GM13977 (cell line): ENCODE results near the gene PTGER2.

Experiments used
- DNase-seq: peaks from one replicate; pipeline ENCODE4 v3.0.0; 2012; ENCODE audit warnings: low spot score
- CTCF ChIP-seq: IDR thresholded peaks from 2 replicates; pipeline ENCODE4 v1.5.1; 2012; ENCODE audit warnings: mild to moderate bottlenecking, control low read depth; ENCODE audit not compliant: insufficient read depth; ENCODE audit errors: extremely low read depth, missing control alignments
- in situ Hi-C: fragments of 300-500 bp; cut with MboI; formaldehyde crosslinking; loops from one replicate; pipeline ENCODE4 v1.12.0; 2022; ENCODE audit warnings: low sequenced_read_pairs, low pct_unique_long_range_greater_than_20kb, mixed read lengths, inconsistent platforms; ENCODE audit not compliant: unreplicated experiment

Gene PTGER2

GRCh38 chr14:52363041-52363704 is 49.1 kb downstream of the PTGER2 start:
- TF ChIP-seq CTCF: no peak
- in situ Hi-C loops: no loop called here
- no peak for DNase-seq

GRCh38 chr14:52363961-52364360 is 49.8 kb downstream of the PTGER2 start:
- no peak for TF ChIP-seq CTCF
- in situ Hi-C loops: no loop called here
- DNase-seq: no peak

- no peak for DNase-seq
- in situ Hi-C loops: no loop called here
- TF ChIP-seq CTCF: no peak
These were observed 51.0 kb downstream of the PTGER2 start for GRCh38 chr14:52365071-52365470.

GRCh38 chr14:52366796-52367315 is 52.7 kb downstream of the PTGER2 start:
- DNase-seq: no peak
- no peak for TF ChIP-seq CTCF
- in situ Hi-C loops: no loop called here

- DNase-seq: no peak
- in situ Hi-C loops: no loop called here
- TF ChIP-seq CTCF: no peak
These were observed 55.2 kb downstream of the PTGER2 start for GRCh38 chr14:52369305-52369801.

GRCh38 chr14:52370406-52370935 is 56.4 kb downstream of the PTGER2 start:
- TF ChIP-seq CTCF: no peak
- no peak for DNase-seq
- in situ Hi-C loops: no loop called here

GRCh38 chr14:52377940-52378339 is 63.8 kb downstream of the PTGER2 start:
- in situ Hi-C loops: no loop called here
- TF ChIP-seq CTCF: no peak
- no peak for DNase-seq
